OCI-LY7 (cell line): Measurements from ENCODE around the gene FTO. TPM values are rescaled to one million over a fixed set of nuclear protein-coding genes. Genes with fewer than 3 reads are reported as not detected.

Source experiments
- BruUV-seq: library from RNA; stranded (reverse); fragments of 400-500 nt; replicated peaks from 2 replicates; lab custom pipeline; 2021; lab: Mats Ljungman, UMichigan
- CTCF ChIA-PET: fragments of 300-600 bp; sonication (Branson Sonifier 250); formaldehyde crosslinking; loops from one replicate; lab custom pipeline; 2022; ENCODE audit warnings: antibody characterized with exemption; ENCODE audit not compliant: unreplicated experiment; lab: Charles Lee
- POLR2A ChIA-PET: fragments of 300-600 bp; sonication (Branson Sonifier 250); formaldehyde crosslinking; loops from one replicate; lab custom pipeline; 2022; ENCODE audit warnings: antibody characterized with exemption; lab: Charles Lee
- DNase-seq: peaks from one replicate; pipeline ENCODE4 v3.0.0-alpha.2; 2015; ENCODE audit warnings: low spot score
- H2AFZ ChIP-seq: fragments of 200-600 bp; sonication (generic), shearing (Covaris generic); 2 replicates; pipeline ENCODE4 v1.6.1; 2014; ENCODE audit warnings: mild to moderate bottlenecking, antibody characterized with exemption, low read length, moderate library complexity
- H3K27ac ChIP-seq: fragments of 200-600 bp; sonication (generic); 2 replicates; pipeline ENCODE4 v1.5.1; 2014; ENCODE audit warnings: mixed run types, low read depth, mild to moderate bottlenecking, moderate library complexity, low read length, inconsistent platforms; ENCODE audit not compliant: poor library complexity, severe bottlenecking
- H3K36me3 ChIP-seq: fragments of 200-600 bp; sonication (generic); 2 replicates; pipeline ENCODE4 v1.6.1; 2014; ENCODE audit warnings: mild to moderate bottlenecking, antibody characterized with exemption, low read length, moderate library complexity, mixed read lengths; ENCODE audit not compliant: insufficient read depth
- H3K4me1 ChIP-seq: fragments of 200-600 bp; sonication (generic); 2 replicates; pipeline ENCODE4 v1.5.1; 2014; ENCODE audit warnings: mild to moderate bottlenecking, low read length; ENCODE audit not compliant: insufficient read depth, poor library complexity, severe bottlenecking
- H3K4me2 ChIP-seq: fragments of 200-600 bp; sonication (generic); 2 replicates; pipeline ENCODE4 v1.6.1; 2014; ENCODE audit warnings: mild to moderate bottlenecking, low read length
- H3K4me3 ChIP-seq: fragments of 200-600 bp; sonication (generic); 2 replicates; pipeline ENCODE4 v1.5.1; 2014; ENCODE audit warnings: mild to moderate bottlenecking, low read depth, low read length; ENCODE audit not compliant: poor library complexity, severe bottlenecking
- H3K79me2 ChIP-seq: fragments of 200-600 bp; sonication (generic); 2 replicates; pipeline ENCODE4 v1.6.1; 2016; ENCODE audit warnings: low read depth, mild to moderate bottlenecking, low read length, moderate library complexity, mixed read lengths; ENCODE audit not compliant: insufficient read depth
- H3K9me2 ChIP-seq: fragments of 200-600 bp; sonication (generic); 2 replicates; pipeline ENCODE4 v1.6.1; 2016; ENCODE audit warnings: mild to moderate bottlenecking, low read length, mixed read lengths; ENCODE audit not compliant: insufficient read depth
- H3K9me3 ChIP-seq: fragments of 200-600 bp; sonication (generic); 2 replicates; pipeline ENCODE4 v1.6.1; 2014; ENCODE audit warnings: mild to moderate bottlenecking, mixed run types, low read length, mixed read lengths
- H4K20me1 ChIP-seq: fragments of 200-600 bp; sonication (generic); 2 replicates; pipeline ENCODE4 v1.6.1; 2014; ENCODE audit warnings: mild to moderate bottlenecking, antibody characterized with exemption, low read length, moderate library complexity, mixed read lengths; ENCODE audit not compliant: insufficient read depth
- CTCF ChIP-seq: fragments of 200-600 bp; sonication (generic); conservative IDR thresholded peaks from 2 replicates; pipeline ENCODE4 v1.5.1; 2014; ENCODE audit warnings: mild to moderate bottlenecking, antibody characterized with exemption, low read length, moderate library complexity, mixed read lengths
- EZH2phosphoT487 ChIP-seq: fragments of 200-600 bp; sonication (generic); IDR thresholded peaks from 2 replicates; pipeline ENCODE4 v1.6.1; 2018; ENCODE audit warnings: low read depth, borderline replicate concordance, mild to moderate bottlenecking, mixed run types, antibody characterized with exemption, low read length, moderate library complexity, mixed read lengths
- intact Hi-C: fragments of 100-400 bp; cut with micrococcal nuclease; formaldehyde crosslinking; loops from one replicate; pipeline ENCODE4 v1.10.0; 2022; ENCODE audit not compliant: unreplicated experiment
- total RNA-seq, 2 experiments: library from RNA; depleted of rRNA in 1 of 2; stranded (reverse); fragments of >200 nt in 1 of 2; shearing (Covaris generic) in 1 of 2; gene quantifications; 2 replicates each; pipeline ENCODE4 v1.2.3, GENCODE V29; 2014 to 2022

FTO gene
- total RNA-seq, 2 experiments from 2014 or later, result 57.1 to 68.0 TPM

- no peaks in the 10 kb centered on the region for H3K79me2 ChIP-seq
- ChIA-PET CTCF (no interaction called here), POLR2A (interaction anchor here (0.6 kb wide), 1 partner anchor 136 kb away, joined by 3 read pairs; no protein-coding TSS in a partner anchor)
- peaks cover 11% of the 10 kb centered on the region for H3K4me1 ChIP-seq
- no peak overlapping the region for H3K4me3 ChIP-seq
- intact Hi-C loops, result no loop called here
- H2AFZ ChIP-seq, result no peak overlapping the region
- no peak overlapping the region for H3K4me2 ChIP-seq
- no TSS peak for BruUV-seq
- no peaks in the 10 kb centered on the region for H3K9me3 ChIP-seq
- no peak overlapping the region for H3K27ac ChIP-seq
- DNase-seq, result no peak
- H3K9me2 ChIP-seq, result no peaks in the 10 kb centered on the region
- no peaks in the 10 kb centered on the region for H3K36me3 ChIP-seq
- TF ChIP-seq CTCF (no peak), EZH2phosphoT487 (no peak)
- peaks cover 42% of the 10 kb centered on the region for H4K20me1 ChIP-seq
Observed at GRCh38 chr16:53770641-53771040, 66.7 kb downstream of the FTO start.

GRCh38 chr16:53771655-53772497 is 67.9 kb downstream of the FTO start:
- ChIA-PET CTCF (no interaction called here), POLR2A (interaction anchor here (0.7 to 1.0 kb wide), 3 partner anchors 14 to 31 kb away, joined by 3 to 4 read pairs (median 3); no protein-coding TSS in a partner anchor)
- H3K36me3 ChIP-seq, result no peaks in the 10 kb centered on the region
- peaks cover 42% of the 10 kb centered on the region for H4K20me1 ChIP-seq
- peaks cover 11% of the 10 kb centered on the region for H3K4me1 ChIP-seq
- peak; percentile 7 for DNase-seq
- no peak overlapping the region for H3K4me3 ChIP-seq
- no TSS peak for BruUV-seq
- intact Hi-C loops, result no loop called here
- no peak overlapping the region for H3K27ac ChIP-seq
- H3K79me2 ChIP-seq, result no peaks in the 10 kb centered on the region
- H3K9me2 ChIP-seq, result no peaks in the 10 kb centered on the region
- no peak for TF ChIP-seq CTCF
- TF ChIP-seq EZH2phosphoT487, result no peak
- H3K4me2 ChIP-seq, result peak overlapping the region; percentile 41
- H2AFZ ChIP-seq, result no peak overlapping the region
- H3K9me3 ChIP-seq, result no peaks in the 10 kb centered on the region
